ENCODE results near the gene NKIRAS2.

DNA sequence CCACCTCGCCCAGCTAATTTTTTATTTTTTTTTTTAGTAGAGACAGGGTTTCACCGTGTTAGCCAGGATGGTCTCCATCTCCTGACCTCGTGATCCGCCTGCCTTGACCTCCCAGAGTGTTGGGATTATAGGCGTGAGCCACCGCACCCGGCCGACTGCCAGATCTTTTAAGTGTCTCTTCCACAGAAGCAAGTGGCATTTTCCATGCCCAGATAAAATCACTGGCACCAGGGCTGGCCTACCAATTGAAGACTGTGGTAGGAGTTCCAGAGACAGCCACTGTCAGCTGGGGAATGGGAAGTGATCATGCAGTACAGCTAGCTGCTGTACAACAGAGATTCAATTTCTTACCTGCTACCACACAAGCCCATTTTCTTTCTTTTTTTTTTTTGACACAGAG lies 35.4 kb upstream of the NKIRAS2 start:
- TF ChIP-seq, protein P1, sequence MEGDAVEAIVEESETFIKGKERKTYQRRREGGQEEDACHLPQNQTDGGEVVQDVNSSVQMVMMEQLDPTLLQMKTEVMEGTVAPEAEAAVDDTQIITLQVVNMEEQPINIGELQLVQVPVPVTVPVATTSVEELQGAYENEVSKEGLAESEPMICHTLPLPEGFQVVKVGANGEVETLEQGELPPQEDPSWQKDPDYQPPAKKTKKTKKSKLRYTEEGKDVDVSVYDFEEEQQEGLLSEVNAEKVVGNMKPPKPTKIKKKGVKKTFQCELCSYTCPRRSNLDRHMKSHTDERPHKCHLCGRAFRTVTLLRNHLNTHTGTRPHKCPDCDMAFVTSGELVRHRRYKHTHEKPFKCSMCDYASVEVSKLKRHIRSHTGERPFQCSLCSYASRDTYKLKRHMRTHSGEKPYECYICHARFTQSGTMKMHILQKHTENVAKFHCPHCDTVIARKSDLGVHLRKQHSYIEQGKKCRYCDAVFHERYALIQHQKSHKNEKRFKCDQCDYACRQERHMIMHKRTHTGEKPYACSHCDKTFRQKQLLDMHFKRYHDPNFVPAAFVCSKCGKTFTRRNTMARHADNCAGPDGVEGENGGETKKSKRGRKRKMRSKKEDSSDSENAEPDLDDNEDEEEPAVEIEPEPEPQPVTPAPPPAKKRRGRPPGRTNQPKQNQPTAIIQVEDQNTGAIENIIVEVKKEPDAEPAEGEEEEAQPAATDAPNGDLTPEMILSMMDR (CRISPR knock-in tag; IDR thresholded peaks at IDR 0.05), result no peak
- TF ChIP-seq KDM5B (CRISPR knock-in tag; IDR thresholded peaks at IDR 0.05; ENCODE audit: borderline replicate concordance), result no peak
- TF ChIP-seq HDAC6 (IDR thresholded peaks at IDR 0.05; ENCODE audit: low read depth, low read length), result no peak
- TF ChIP-seq SUZ12 (IDR thresholded peaks at IDR 0.05; ENCODE audit: low read depth, low read length), result no peak
- TF ChIP-seq, protein P2, sequence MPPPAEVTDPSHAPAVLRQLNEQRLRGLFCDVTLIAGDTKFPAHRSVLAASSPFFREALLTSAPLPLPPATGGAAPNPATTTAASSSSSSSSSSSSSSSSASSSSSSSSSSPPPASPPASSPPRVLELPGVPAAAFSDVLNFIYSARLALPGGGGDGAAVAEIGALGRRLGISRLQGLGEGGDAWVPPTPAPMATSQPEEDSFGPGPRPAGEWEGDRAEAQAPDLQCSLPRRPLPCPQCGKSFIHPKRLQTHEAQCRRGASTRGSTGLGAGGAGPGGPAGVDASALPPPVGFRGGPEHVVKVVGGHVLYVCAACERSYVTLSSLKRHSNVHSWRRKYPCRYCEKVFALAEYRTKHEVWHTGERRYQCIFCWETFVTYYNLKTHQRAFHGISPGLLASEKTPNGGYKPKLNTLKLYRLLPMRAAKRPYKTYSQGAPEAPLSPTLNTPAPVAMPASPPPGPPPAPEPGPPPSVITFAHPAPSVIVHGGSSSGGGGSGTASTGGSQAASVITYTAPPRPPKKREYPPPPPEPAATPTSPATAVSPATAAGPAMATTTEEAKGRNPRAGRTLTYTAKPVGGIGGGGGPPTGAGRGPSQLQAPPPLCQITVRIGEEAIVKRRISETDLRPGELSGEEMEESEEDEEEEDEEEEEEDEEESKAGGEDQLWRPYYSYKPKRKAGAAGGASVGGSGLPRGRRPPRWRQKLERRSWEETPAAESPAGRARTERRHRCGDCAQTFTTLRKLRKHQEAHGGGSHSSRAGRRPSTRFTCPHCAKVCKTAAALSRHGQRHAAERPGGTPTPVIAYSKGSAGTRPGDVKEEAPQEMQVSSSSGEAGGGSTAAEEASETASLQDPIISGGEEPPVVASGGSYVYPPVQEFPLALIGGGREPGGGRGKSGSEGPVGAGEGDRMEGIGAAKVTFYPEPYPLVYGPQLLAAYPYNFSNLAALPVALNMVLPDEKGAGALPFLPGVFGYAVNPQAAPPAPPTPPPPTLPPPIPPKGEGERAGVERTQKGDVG (CRISPR knock-in tag; IDR thresholded peaks at IDR 0.05; ENCODE audit: borderline replicate concordance), result no peak

Measured in HepG2 (cell line).